Measurements from ENCODE around the gene RAP1GAP2.

DNA sequence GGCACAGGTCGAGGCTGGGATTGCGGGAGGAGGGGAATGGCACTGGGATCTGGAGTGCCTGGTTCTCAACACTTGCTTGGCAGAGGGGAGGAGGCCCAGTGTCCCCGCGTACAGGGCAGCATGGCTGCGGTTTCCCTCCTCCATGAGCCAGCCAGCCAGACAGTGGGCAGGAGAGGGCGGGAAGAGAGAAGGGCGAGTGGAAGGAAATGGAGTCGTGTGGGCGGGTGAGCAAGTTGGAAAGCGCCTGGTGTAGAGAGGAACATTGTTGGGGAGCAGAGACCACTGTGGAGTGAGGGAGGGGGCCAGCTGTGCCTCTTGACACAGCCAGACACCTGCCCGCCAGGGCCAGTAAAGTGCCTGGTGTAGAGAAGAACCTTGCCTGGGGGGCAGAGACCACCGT, 136.7 kb downstream of the RAP1GAP2 start:
- TF ChIP-seq POLR2A (IDR thresholded peaks at IDR 0.05) = no peak
- TF ChIP-seq, protein P1, sequence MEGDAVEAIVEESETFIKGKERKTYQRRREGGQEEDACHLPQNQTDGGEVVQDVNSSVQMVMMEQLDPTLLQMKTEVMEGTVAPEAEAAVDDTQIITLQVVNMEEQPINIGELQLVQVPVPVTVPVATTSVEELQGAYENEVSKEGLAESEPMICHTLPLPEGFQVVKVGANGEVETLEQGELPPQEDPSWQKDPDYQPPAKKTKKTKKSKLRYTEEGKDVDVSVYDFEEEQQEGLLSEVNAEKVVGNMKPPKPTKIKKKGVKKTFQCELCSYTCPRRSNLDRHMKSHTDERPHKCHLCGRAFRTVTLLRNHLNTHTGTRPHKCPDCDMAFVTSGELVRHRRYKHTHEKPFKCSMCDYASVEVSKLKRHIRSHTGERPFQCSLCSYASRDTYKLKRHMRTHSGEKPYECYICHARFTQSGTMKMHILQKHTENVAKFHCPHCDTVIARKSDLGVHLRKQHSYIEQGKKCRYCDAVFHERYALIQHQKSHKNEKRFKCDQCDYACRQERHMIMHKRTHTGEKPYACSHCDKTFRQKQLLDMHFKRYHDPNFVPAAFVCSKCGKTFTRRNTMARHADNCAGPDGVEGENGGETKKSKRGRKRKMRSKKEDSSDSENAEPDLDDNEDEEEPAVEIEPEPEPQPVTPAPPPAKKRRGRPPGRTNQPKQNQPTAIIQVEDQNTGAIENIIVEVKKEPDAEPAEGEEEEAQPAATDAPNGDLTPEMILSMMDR (IDR thresholded peaks at IDR 0.05) = no peak
- no peak for TF ChIP-seq EP300 (IDR thresholded peaks at IDR 0.05)
